H1 (cell line): ENCODE data around the gene UVRAG. TPM values are rescaled to one million over a fixed set of nuclear protein-coding genes. Genes with fewer than 3 reads are reported as not detected.
A peak's percentile ranks its signal among the peaks of the same experiment; 100 is the strongest.

Experiments used
- CTCF ChIA-PET: fragments of 300-600 bp; sonication (Branson Sonifier 250); formaldehyde crosslinking; loops from one replicate; lab custom pipeline; 2021; ENCODE audit not compliant: partially characterized antibody; lab: Charles Lee
- POLR2A ChIA-PET: fragments of 300-600 bp; sonication (Branson Sonifier 250); formaldehyde crosslinking; loops from one replicate; lab custom pipeline; 2021; ENCODE audit warnings: inconsistent platforms; ENCODE audit not compliant: partially characterized antibody; lab: Charles Lee
- DNase-seq, 2 experiments: peaks; one replicate each; pipeline versions ENCODE4 v3.0.0 to v3.0.0-alpha.2; 2010 to 2022; ENCODE audit warnings: low spot score in 2 of 2, low read depth in 1 of 2, mixed read lengths in 1 of 2
- FAIRE-seq: peaks from 2 replicates; lab custom pipeline; 2011; peaks lifted over from hg19 to GRCh38; lab: Jason Lieb, UNC
- H2AFZ ChIP-seq: 2 replicates; pipeline ENCODE4 v1.8.1; 2012; ENCODE audit warnings: low read length, inconsistent platforms
- H2AK5ac ChIP-seq: 2 replicates; pipeline ENCODE4 v1.6.1; 2013; ENCODE audit warnings: low read depth, low read length
- H2BK120ac ChIP-seq: replicated peaks from 2 replicates; pipeline ENCODE3; 2013; ENCODE audit warnings: low read depth, low read length, inconsistent platforms
- H2BK12ac ChIP-seq: 2 replicates; pipeline ENCODE4 v1.6.1; 2013; ENCODE audit warnings: low read depth, low read length
- H2BK15ac ChIP-seq: 2 replicates; pipeline ENCODE4 v1.6.1; 2013; ENCODE audit warnings: low read length
- H2BK20ac ChIP-seq: 2 replicates; pipeline ENCODE4 v1.6.1; 2013; ENCODE audit warnings: low read length
- H2BK5ac ChIP-seq: 2 replicates; pipeline ENCODE4 v1.6.1; 2013; ENCODE audit warnings: low read depth, low read length
- H3K14ac ChIP-seq: 2 replicates; pipeline ENCODE4 v1.6.1; 2013; ENCODE audit warnings: inconsistent platforms; ENCODE audit not compliant: insufficient read length
- H3K18ac ChIP-seq: 2 replicates; pipeline ENCODE4 v1.6.1; 2013; ENCODE audit warnings: low read length; ENCODE audit errors: extremely low read depth
- H3K23ac ChIP-seq: 2 replicates; pipeline ENCODE4 v1.6.1; 2013; ENCODE audit warnings: inconsistent platforms; ENCODE audit not compliant: insufficient read length
- H3K23me2 ChIP-seq: 2 replicates; pipeline ENCODE4 v1.6.1; 2013; ENCODE audit warnings: low read depth, low read length
- H3K27ac ChIP-seq: 2 replicates; pipeline ENCODE4 v1.6.1; 2011; ENCODE audit warnings: low read depth, low read length, inconsistent platforms
- H3K27me3 ChIP-seq, 4 experiments: replicated peaks in 1 of 4; 1 replicate in 1 of 4; 2 replicates in 3 of 4; pipeline versions ENCODE4 v1.6.1 to v1.8.1; 2011 to 2013; ENCODE audit warnings: low read length in 3 of 4, mild to moderate bottlenecking in 3 of 4, inconsistent platforms in 2 of 4, mixed read lengths in 2 of 4, moderate library complexity in 1 of 4; ENCODE audit not compliant: control insufficient read depth in 3 of 4, insufficient read depth in 3 of 4; ENCODE audit errors: extremely low read depth in 1 of 4
- H3K36me3 ChIP-seq, 4 experiments: 2 replicates each; pipeline versions ENCODE4 v1.6.1 to v1.8.1; 2011 to 2013; ENCODE audit warnings: mild to moderate bottlenecking in 4 of 4, low read length in 3 of 4, moderate library complexity in 2 of 4, control low read depth in 1 of 4, inconsistent platforms in 1 of 4; ENCODE audit not compliant: insufficient read depth in 4 of 4, control insufficient read depth in 2 of 4
- H3K4ac ChIP-seq: replicated peaks from 2 replicates; pipeline ENCODE3; 2013; ENCODE audit warnings: low read length, low read depth, mixed read lengths, inconsistent platforms; ENCODE audit not compliant: insufficient read length
- H3K4me1 ChIP-seq, 4 experiments: replicated peaks in 1 of 4; 1 replicate in 1 of 4; 2 replicates in 3 of 4; pipeline versions ENCODE4 v1.6.1 to v1.8.1; 2011 to 2013; ENCODE audit warnings: low read length in 3 of 4, inconsistent platforms in 2 of 4, mixed read lengths in 1 of 4; ENCODE audit not compliant: insufficient read depth in 4 of 4, control insufficient read depth in 3 of 4
- H3K4me2 ChIP-seq, 2 experiments: 2 replicates each; pipeline versions ENCODE4 v1.6.1 to v1.8.1; 2011 to 2013; ENCODE audit warnings: low read depth in 2 of 2, low read length in 2 of 2, control low read depth in 1 of 2, inconsistent platforms in 1 of 2, mild to moderate bottlenecking in 1 of 2; ENCODE audit not compliant: insufficient read depth in 1 of 2
- H3K4me3 ChIP-seq, 4 experiments: fragments of 200-600, 300-600 bp in 1 of 4; sonication (generic), shearing (Covaris generic), sonication (Bioruptor Twin) in 1 of 4; 2 replicates each; pipeline versions ENCODE4 v1.5.1 to v1.8.1; 2011 to 2016; ENCODE audit warnings: low read length in 4 of 4, low read depth in 3 of 4, control low read depth in 2 of 4, inconsistent platforms in 2 of 4, mild to moderate bottlenecking in 2 of 4, mixed read lengths in 1 of 4, moderate library complexity in 1 of 4; ENCODE audit not compliant: insufficient read depth in 2 of 4; ENCODE audit errors: extremely low read depth in 1 of 4
- H3K56ac ChIP-seq: replicated peaks from 2 replicates; pipeline ENCODE3; 2013; ENCODE audit warnings: low read depth, mild to moderate bottlenecking, mixed read lengths, low read length, inconsistent platforms; ENCODE audit not compliant: insufficient read length
- H3K79me1 ChIP-seq: 2 replicates; pipeline ENCODE4 v1.6.1; 2013; ENCODE audit warnings: low read depth, low read length, control low read depth
- H3K79me2 ChIP-seq, 2 experiments: 2 replicates each; pipeline versions ENCODE4 v1.6.1 to v1.8.1; 2012 to 2013; ENCODE audit warnings: low read length in 2 of 2, mild to moderate bottlenecking in 2 of 2, inconsistent platforms in 1 of 2; ENCODE audit not compliant: insufficient read depth in 2 of 2, control insufficient read depth in 1 of 2
- H3K9ac ChIP-seq, 4 experiments: replicated peaks in 1 of 4; 1 replicate in 1 of 4; 2 replicates in 3 of 4; pipeline versions ENCODE4 v1.6.1 to v1.8.1; 2011 to 2013; ENCODE audit warnings: low read depth in 3 of 4, low read length in 3 of 4, control low read depth in 2 of 4, mild to moderate bottlenecking in 2 of 4, moderate library complexity in 2 of 4, inconsistent platforms in 1 of 4; ENCODE audit errors: extremely low read depth in 1 of 4
- H3K9me3 ChIP-seq, 2 experiments: 2 replicates each; pipeline versions ENCODE4 v1.6.1 to v1.8.1; 2012 to 2013; ENCODE audit warnings: mild to moderate bottlenecking in 2 of 2, moderate library complexity in 2 of 2, control low read depth in 1 of 2, inconsistent platforms in 1 of 2, low read depth in 1 of 2, low read length in 1 of 2, mixed read lengths in 1 of 2; ENCODE audit not compliant: insufficient read depth in 2 of 2
- H4K20me1 ChIP-seq, 2 experiments: replicated peaks in 1 of 2; 2 replicates each; pipeline versions ENCODE3 to v1.8.1; 2011 to 2013; ENCODE audit warnings: inconsistent platforms in 2 of 2, low read length in 2 of 2, mild to moderate bottlenecking in 1 of 2; ENCODE audit not compliant: insufficient read depth in 2 of 2, control insufficient read depth in 1 of 2
- H4K5ac ChIP-seq: 2 replicates; pipeline ENCODE4 v1.6.1; 2013; ENCODE audit warnings: low read length, low read depth, mixed read lengths, inconsistent platforms; ENCODE audit not compliant: insufficient read length
- H4K8ac ChIP-seq: 2 replicates; pipeline ENCODE4 v1.8.0; 2013; ENCODE audit warnings: mild to moderate bottlenecking, moderate library complexity, low read length, inconsistent platforms; ENCODE audit not compliant: insufficient read depth; ENCODE audit errors: extremely low read depth
- H4K91ac ChIP-seq: replicated peaks from 2 replicates; pipeline ENCODE3; 2013; ENCODE audit warnings: low read length, mixed read lengths, inconsistent platforms; ENCODE audit not compliant: insufficient read length
- BRCA1 ChIP-seq: IDR thresholded peaks from 2 replicates; pipeline ENCODE4 v1.6.1; 2012; ENCODE audit warnings: low read depth, low read length, improper control_type of control experiment
- EGR1 ChIP-seq: IDR thresholded peaks from 2 replicates; pipeline ENCODE4 v1.6.1; 2011; ENCODE audit warnings: low read depth, low read length, borderline replicate concordance
- FOSL1 ChIP-seq: IDR thresholded peaks from 2 replicates; pipeline ENCODE4 v1.6.1; 2011; ENCODE audit warnings: mild to moderate bottlenecking, low read depth, low read length, moderate library complexity; ENCODE audit not compliant: insufficient read depth
- GABPA ChIP-seq: IDR thresholded peaks from 2 replicates; pipeline ENCODE4 v1.6.1; 2011; ENCODE audit warnings: mild to moderate bottlenecking, low read length, moderate library complexity, borderline replicate concordance; ENCODE audit not compliant: insufficient read depth
- HDAC2 ChIP-seq, 2 experiments: fragments of 300-600 bp in 1 of 2; sonication (generic) in 1 of 2; IDR thresholded peaks; 2 replicates each; pipeline ENCODE4 v1.6.1; 2011 to 2012; ENCODE audit warnings: low read depth in 2 of 2, low read length in 2 of 2, mild to moderate bottlenecking in 2 of 2, moderate library complexity in 2 of 2, borderline replicate concordance in 1 of 2, inconsistent platforms in 1 of 2
- KDM1A ChIP-seq: fragments of 200-600, 300-600 bp; sonication (generic); IDR thresholded peaks from 2 replicates; pipeline ENCODE4 v1.7.1; 2016; ENCODE audit warnings: mild to moderate bottlenecking, low read length, borderline replicate concordance
- POLR2AphosphoS5 ChIP-seq: IDR thresholded peaks from 2 replicates; pipeline ENCODE4 v1.6.1; 2011; ENCODE audit warnings: low read depth, low read length
- SP2 ChIP-seq: IDR thresholded peaks from 2 replicates; pipeline ENCODE4 v1.6.1; 2012; ENCODE audit warnings: mild to moderate bottlenecking, low read length, inconsistent platforms
- SRF ChIP-seq: IDR thresholded peaks from 2 replicates; pipeline ENCODE4 v1.6.1; 2011; ENCODE audit warnings: mild to moderate bottlenecking, low read depth, low read length, moderate library complexity
- TBP ChIP-seq: IDR thresholded peaks from 2 replicates; pipeline ENCODE4 v1.6.1; 2011; ENCODE audit warnings: low read depth, low read length, improper control_type of control experiment
- TEAD4 ChIP-seq: IDR thresholded peaks from 2 replicates; pipeline ENCODE4 v1.6.1; 2012; ENCODE audit warnings: low read depth, low read length, inconsistent platforms, mixed read lengths
- WGBS, 2 experiments: shearing (Covaris generic) in 1 of 2; methylation state at CpG; one replicate each; pipeline versions ENCODE4 v1.1.6 to v1.1.7; 2013 to 2015; ENCODE audit warnings: low lambda C conversion rate in 2 of 2, mixed read lengths in 2 of 2, inconsistent platforms in 1 of 2, low coverage in 1 of 2, missing lambda C conversion rate in 1 of 2; ENCODE audit not compliant: insufficient replicate concordance in 2 of 2, insufficient coverage in 1 of 2, insufficient read length in 1 of 2; ENCODE audit errors: extremely low coverage in 1 of 2, missing lambda C conversion rate in 1 of 2; 5-methylcytosine and 5-hydroxymethylcytosine counted together
- polyA plus RNA-seq, 7 experiments: library from polyadenylated mRNA; depleted of rRNA in 3 of 7; stranded (reverse) in 5 of 7; unstranded in 2 of 7; fragments of >200 nt in 5 of 7; fragments of 200-250 nt in 2 of 7; gene quantifications; 1 replicate in 5 of 7; 2 replicates in 1 of 7; 4 replicates in 1 of 7; pipeline versions ENCODE4 v1.2.1 to v1.2.3, GENCODE V29; 2011 to 2013; ENCODE audit warnings: missing spikeins in 2 of 7, mixed read lengths in 2 of 7
- total RNA-seq: library from RNA; stranded (reverse); fragmentation: NEBNext Ultra II Directional; extraction: Animal tissue kit (Norgen Biotek cat#: 25700); gene quantifications from 2 replicates; pipeline ENCODE4 v1.2.1, GENCODE V29; 2021
- TF ChIP-seq, protein P1 (sequence below): IDR thresholded peaks from 2 replicates; pipeline ENCODE4 v1.6.1; 2012; ENCODE audit warnings: inconsistent platforms

The UVRAG gene
- total and polyA plus RNA-seq, 2 of the 8 experiments (the other 6 are each of a cell fraction or from before 2014, with no cell fraction given), result 5.5 to 14.7 TPM

DNA sequence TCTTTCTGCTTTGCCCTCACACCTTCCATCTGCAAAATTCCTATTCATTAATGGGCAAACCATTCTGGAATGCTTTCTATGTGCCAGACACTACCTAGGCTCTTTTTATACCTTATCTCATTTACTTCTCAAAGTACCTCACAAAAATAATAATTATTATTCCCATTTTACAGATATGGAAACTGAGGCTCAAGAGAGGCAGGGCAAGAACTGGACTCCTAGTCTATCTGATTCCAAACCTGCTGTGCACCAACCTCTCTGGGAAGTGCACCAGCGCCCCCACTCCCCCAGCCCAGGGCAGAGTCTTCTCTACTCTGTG is 47.3 kb upstream of the UVRAG start:
- Histone ChIP-seq H4K20me1 (no peaks in the 10 kb centered on the region), H3K4ac (no peak overlapping the region), H3K9me3 (peaks cover 0 to 2% of the 10 kb centered on the region in 2 experiments; a peak in 1 of 4 replicates), H3K79me2 (no peaks in the 10 kb centered on the region), H2BK5ac (no peak overlapping the region), H3K79me1 (no peaks in the 10 kb centered on the region), H2BK12ac (no peak overlapping the region), H2AFZ (no peak overlapping the region), H3K4me1 (peaks cover 0 to 19% (median 9%) of the 10 kb centered on the region in 4 experiments; a peak in 5 of 7 replicates), H4K5ac (no peak overlapping the region), H3K56ac (no peak overlapping the region), H2BK15ac (0 out of 2 replicates have a peak overlapping the region, but pooled peaks have one; percentile 40), H3K23me2 (peaks cover 6% of the 10 kb centered on the region; the same call in 1 of the 2 replicates), H3K4me2 (no peak overlapping the region), H3K18ac (peak overlapping the region; percentile 78; the same call in 1 of the 2 replicates), H3K27ac (no peak overlapping the region), H3K14ac (no peak overlapping the region), H2AK5ac (no peak overlapping the region), H2BK120ac (no peak overlapping the region), H3K9ac (no peak overlapping the region), H2BK20ac (no peak overlapping the region), H4K91ac (no peak overlapping the region), H3K4me3 (peak overlapping the region in 1 of 4 experiments; percentile 63; a peak in 2 of 8 replicates), H3K27me3 (peaks cover 14 to 54% (median 37%) of the 10 kb centered on the region in 4 experiments), H4K8ac (no peak overlapping the region), H3K36me3 (no peaks in the 10 kb centered on the region), H3K23ac (no peak overlapping the region)
- ChIA-PET POLR2A (interaction anchor here (1.8 kb wide), 1 partner anchor 46 kb away, joined by 3 read pairs; the partner anchor contains the start of gene UVRAG), CTCF (interaction anchor here (1.6 kb wide), 1 partner anchor 9 kb away, joined by 4 read pairs; no protein-coding TSS in a partner anchor)
- no peak for FAIRE-seq
- WGBS, 2 experiments, result 56% methylated on average over 1 of the region's 1 CpG; no CpG with 5 or more reads in 1 of the 2 experiments
- no peak for DNase-seq
- TF ChIP-seq HDAC2 (IDR thresholded peaks at IDR 0.05; ENCODE audit: borderline replicate concordance in 1 of 2, low read depth in 2 of 2, low read length in 2 of 2) (peak in 1 of 2 experiments; percentile 26; a peak in 1 of 4 replicates), EGR1 (no peak), SRF (no peak), FOSL1 (no peak), SP2 (no peak), KDM1A (no peak), GABPA (no peak), TBP (no peak), POLR2AphosphoS5 (no peak), BRCA1 (no peak), TEAD4 (no peak)
- TF ChIP-seq, protein P1, sequence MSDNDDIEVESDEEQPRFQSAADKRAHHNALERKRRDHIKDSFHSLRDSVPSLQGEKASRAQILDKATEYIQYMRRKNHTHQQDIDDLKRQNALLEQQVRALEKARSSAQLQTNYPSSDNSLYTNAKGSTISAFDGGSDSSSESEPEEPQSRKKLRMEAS, result no peak
